ENCODE data around the gene ANKIB1. TPM values are rescaled to one million over a fixed set of nuclear protein-coding genes. Genes with fewer than 3 reads are reported as not detected.

Gene ANKIB1
- polyA plus RNA-seq, 1 donor (not counting 4 experiments of a cell fraction or from before 2014, with no cell fraction given) = 37.0 TPM

- no peak for TF ChIP-seq EZH2 (IDR thresholded peaks at IDR 0.05; ENCODE audit: low read length)
- no peak for TF ChIP-seq CTCF (optimal IDR thresholded peaks at IDR 0.05 in 1 of 3, IDR thresholded peaks at IDR 0.05 in 1 of 3, conservative IDR thresholded peaks at IDR 0.05 in 1 of 3; ENCODE audit: extremely low read depth in 1 of 3, insufficient read depth in 2 of 3, low read length in 3 of 3)
- Histone ChIP-seq H3K79me2 (ENCODE audit: control insufficient read depth, insufficient read depth, low read length) (no peaks in the 10 kb centered on the region), H3K4me2 (ENCODE audit: control insufficient read depth, extremely low read depth, insufficient read depth, low read depth, low read length) (no peak overlapping the region), H3K36me3 (ENCODE audit: control insufficient read depth in 2 of 2, extremely low read depth in 1 of 2, insufficient read depth in 2 of 2, low read length in 2 of 2) (peaks cover 11 to 16% of the 10 kb centered on the region in 2 experiments), H2AFZ (ENCODE audit: control insufficient read depth, low read length) (no peak overlapping the region), H3K9me1 (ENCODE audit: control insufficient read depth, extremely low read depth, insufficient read depth, low read length) (no peaks in the 10 kb centered on the region), H3K4me3 (ENCODE audit: control insufficient read depth in 2 of 3, extremely low read depth in 1 of 3, insufficient read depth in 2 of 3, low read depth in 1 of 3, low read length in 3 of 3) (no peak overlapping the region), H3K4me1 (ENCODE audit: control insufficient read depth, extremely low read depth, insufficient read depth, low read length) (no peaks in the 10 kb centered on the region), H3K9ac (ENCODE audit: control insufficient read depth, extremely low read depth, insufficient read depth, low read length) (no peak overlapping the region), H3K9me3 (ENCODE audit: control insufficient read depth, low read depth, low read length) (no peaks in the 10 kb centered on the region), H3K27me3 (ENCODE audit: control insufficient read depth, extremely low read depth, insufficient read depth, low read length) (no peaks in the 10 kb centered on the region), H4K20me1 (ENCODE audit: control insufficient read depth, extremely low read depth, insufficient read depth, low read length) (no peaks in the 10 kb centered on the region), H3K27ac (ENCODE audit: control insufficient read depth, insufficient read depth, low read length) (no peak overlapping the region)
- dilution Hi-C loops (cut with MboI; ENCODE audit: extremely low pct_ligation_motif_present, low sequenced_read_pairs) = no loop called here
- no peak for DNase-seq (ENCODE audit: low read depth, low spot score)
- FAIRE-seq = no peak
These were observed 15.2 kb upstream of the ANKIB1 start for GRCh38 chr7:92230547-92230946.

DNA sequence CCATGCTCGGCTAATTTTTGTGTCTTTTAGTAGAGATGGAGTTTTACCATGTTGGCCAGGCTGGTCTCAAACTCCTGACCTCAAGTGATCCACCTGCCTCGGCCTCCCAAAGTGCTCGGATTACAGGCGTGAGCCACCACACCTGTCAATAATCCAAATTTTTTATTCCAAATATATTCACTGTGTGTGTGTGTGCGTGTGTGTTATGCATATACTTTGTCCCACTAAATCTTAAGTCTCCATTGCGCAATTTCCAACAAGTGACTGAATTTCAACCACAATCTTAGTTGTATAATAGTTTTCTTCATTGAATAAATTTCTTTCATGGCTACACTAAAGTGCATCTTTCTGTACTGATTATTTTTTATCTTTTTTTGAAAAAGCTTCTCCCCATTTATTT, 2.8 kb upstream of the ANKIB1 start:
- Histone ChIP-seq H4K20me1 (ENCODE audit: control insufficient read depth, extremely low read depth, insufficient read depth, low read length) (no peaks in the 10 kb centered on the region), H3K27me3 (ENCODE audit: control insufficient read depth, extremely low read depth, insufficient read depth, low read length) (no peaks in the 10 kb centered on the region), H3K36me3 (ENCODE audit: control insufficient read depth in 2 of 2, extremely low read depth in 1 of 2, insufficient read depth in 2 of 2, low read length in 2 of 2) (peaks cover 0 to 12% of the 10 kb centered on the region in 2 experiments), H3K4me1 (ENCODE audit: control insufficient read depth, extremely low read depth, insufficient read depth, low read length) (peaks cover 20% of the 10 kb centered on the region), H3K4me3 (ENCODE audit: control insufficient read depth in 2 of 3, extremely low read depth in 1 of 3, insufficient read depth in 2 of 3, low read depth in 1 of 3, low read length in 3 of 3) (no peak overlapping the region), H2AFZ (ENCODE audit: control insufficient read depth, low read length) (no peak overlapping the region), H3K4me2 (ENCODE audit: control insufficient read depth, extremely low read depth, insufficient read depth, low read depth, low read length) (no peak overlapping the region), H3K9me3 (ENCODE audit: control insufficient read depth, low read depth, low read length) (no peaks in the 10 kb centered on the region), H3K9me1 (ENCODE audit: control insufficient read depth, extremely low read depth, insufficient read depth, low read length) (no peaks in the 10 kb centered on the region), H3K79me2 (ENCODE audit: control insufficient read depth, insufficient read depth, low read length) (peaks cover 49% of the 10 kb centered on the region), H3K9ac (ENCODE audit: control insufficient read depth, extremely low read depth, insufficient read depth, low read length) (no peak overlapping the region), H3K27ac (ENCODE audit: control insufficient read depth, insufficient read depth, low read length) (no peak overlapping the region)
- FAIRE-seq (no peak), DNase-seq (ENCODE audit: low read depth, low spot score) (no peak)
- TF ChIP-seq EZH2 (IDR thresholded peaks at IDR 0.05; ENCODE audit: low read length) (no peak), CTCF (optimal IDR thresholded peaks at IDR 0.05 in 1 of 3, IDR thresholded peaks at IDR 0.05 in 1 of 3, conservative IDR thresholded peaks at IDR 0.05 in 1 of 3; ENCODE audit: extremely low read depth in 1 of 3, insufficient read depth in 2 of 3, low read length in 3 of 3) (no peak)
- dilution Hi-C loops (cut with MboI; ENCODE audit: extremely low pct_ligation_motif_present, low sequenced_read_pairs) = no loop called here
